Measurements from ENCODE around the gene CAPN3.

Gene CAPN3

DNA sequence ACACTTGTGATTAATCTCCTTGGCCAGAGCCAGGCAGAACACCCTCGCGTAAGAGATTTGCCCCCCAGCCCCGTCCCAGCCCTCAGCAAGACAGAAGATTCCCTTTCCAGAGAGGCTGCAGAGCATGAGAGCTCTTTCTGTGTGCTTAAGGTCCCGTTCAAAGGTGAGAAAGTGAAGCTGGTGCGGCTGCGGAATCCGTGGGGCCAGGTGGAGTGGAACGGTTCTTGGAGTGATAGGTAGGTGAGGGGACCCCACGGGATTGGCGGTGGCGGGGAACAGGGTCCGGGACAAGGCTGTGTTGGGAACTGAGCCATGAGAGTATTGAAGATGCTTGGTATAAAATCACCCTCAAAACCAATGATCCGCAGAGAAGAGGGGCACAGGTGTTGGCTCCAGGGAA lies 34.8 kb downstream of the CAPN3 start:
- DNase-seq (ENCODE audit: extremely low spot score) = no peak
- CTCF ChIA-PET = interaction anchor here (1.4 kb wide), 1 partner anchor 9 kb away, joined by 3 read pairs; no protein-coding TSS in a partner anchor
- no peak for TF ChIP-seq CTCF (IDR thresholded peaks at IDR 0.05; ENCODE audit: control extremely low read depth, extremely low read depth, low read depth, missing control alignments)
- POLR2A ChIA-PET = no interaction called here

DNA sequence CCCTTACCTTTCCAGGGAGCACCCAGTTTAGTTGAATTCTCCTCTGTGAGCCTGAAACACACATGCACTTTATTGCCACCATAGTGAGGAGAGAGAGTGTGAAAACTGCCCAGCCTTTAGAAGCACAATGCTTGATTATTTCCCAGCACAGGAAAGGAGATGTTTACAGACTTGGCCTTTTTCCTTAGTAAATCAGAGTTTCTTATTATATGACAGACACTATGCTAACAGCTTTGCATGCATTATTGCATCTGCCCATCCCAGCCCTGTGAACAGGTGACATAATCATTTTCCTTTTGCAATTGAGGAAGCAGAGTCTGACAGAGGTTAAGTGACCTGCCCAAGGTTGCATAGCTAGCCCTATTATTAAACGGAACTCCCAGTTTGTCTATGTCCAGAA lies 36.5 kb downstream of the CAPN3 start:
- POLR2A ChIA-PET = no interaction called here
- CTCF ChIA-PET = no interaction called here
- no peak for TF ChIP-seq CTCF (IDR thresholded peaks at IDR 0.05; ENCODE audit: control extremely low read depth, extremely low read depth, low read depth, missing control alignments)
- no peak for DNase-seq (ENCODE audit: extremely low spot score)

- DNase-seq (ENCODE audit: extremely low spot score) = peak; percentile 56
- POLR2A ChIA-PET = no interaction called here
- CTCF ChIA-PET = interaction anchor here (1.0 to 1.5 kb wide), 2 partner anchors 17 to 70 kb away, joined by 3 read pairs; no protein-coding TSS in a partner anchor
- no peak for TF ChIP-seq CTCF (IDR thresholded peaks at IDR 0.05; ENCODE audit: control extremely low read depth, extremely low read depth, low read depth, missing control alignments)
Observed at GRCh38 chr15:42401544-42402454, 42.5 kb downstream of the CAPN3 start.

- no peak for TF ChIP-seq CTCF (IDR thresholded peaks at IDR 0.05; ENCODE audit: control extremely low read depth, extremely low read depth, low read depth, missing control alignments)
- ChIA-PET POLR2A (interaction anchor here (0.6 kb wide), 1 partner anchor 26 kb away, joined by 4 read pairs; no protein-coding TSS in a partner anchor), CTCF (interaction anchor here (1.2 to 1.5 kb wide), 2 partner anchors 17 to 18 kb away, joined by 3 to 5 read pairs; no protein-coding TSS in a partner anchor)
- DNase-seq (ENCODE audit: extremely low spot score) = no peak
Observed at GRCh38 chr15:42402455-42403205, 43.3 kb downstream of the CAPN3 start.

DNA sequence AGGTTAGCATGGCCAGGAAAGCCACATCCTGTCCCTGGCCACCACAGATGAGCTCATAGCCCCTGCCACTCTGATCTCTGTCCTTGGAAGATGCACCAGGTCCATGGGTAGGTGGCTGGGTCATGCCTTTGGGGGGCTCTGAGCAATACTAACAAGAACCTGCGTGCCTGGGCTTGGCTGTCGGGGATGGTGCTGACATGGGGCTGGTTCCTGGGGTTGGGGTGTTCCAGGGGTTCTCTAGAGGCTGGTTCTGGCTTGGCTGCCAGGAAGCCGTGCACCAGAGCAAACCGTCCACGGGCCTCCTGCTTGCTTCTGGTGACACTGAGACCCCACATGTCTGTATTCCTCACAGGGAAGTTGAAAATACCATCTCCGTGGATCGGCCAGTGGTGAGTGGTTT lies 44.1 kb downstream of the CAPN3 start:
- TF ChIP-seq CTCF (IDR thresholded peaks at IDR 0.05; ENCODE audit: control extremely low read depth, extremely low read depth, low read depth, missing control alignments) = no peak
- CTCF ChIA-PET = interaction anchor here (1.2 kb wide), 1 partner anchor 18 kb away, joined by 5 read pairs; no protein-coding TSS in a partner anchor
- POLR2A ChIA-PET = no interaction called here
- no peak for DNase-seq (ENCODE audit: extremely low spot score)

GRCh38 chr15:42404461-42405235 lies 45.3 kb downstream of the CAPN3 start:
- DNase-seq (ENCODE audit: extremely low spot score) = no peak
- POLR2A ChIA-PET = no interaction called here
- no peak for TF ChIP-seq CTCF (IDR thresholded peaks at IDR 0.05; ENCODE audit: control extremely low read depth, extremely low read depth, low read depth, missing control alignments)
- CTCF ChIA-PET = no interaction called here
